Loucy (cell line): ENCODE measurements around the gene H6PD.

Experiments used
- H2AFZ ChIP-seq: fragments of 200-600 bp; sonication (generic); 2 replicates; pipeline ENCODE4 v1.6.0; 2016; ENCODE audit warnings: antibody characterized with exemption, mild to moderate bottlenecking, low read length, moderate library complexity
- H3F3A ChIP-seq: fragments of 200-600 bp; 2 replicates; pipeline ENCODE4 v1.6.0; 2016; ENCODE audit warnings: antibody characterized with exemption, low read depth, mild to moderate bottlenecking
- H3K27me3 ChIP-seq: fragments of 200-600 bp; sonication (generic); 2 replicates; pipeline ENCODE4 v1.6.1; 2014; ENCODE audit warnings: low read length, mild to moderate bottlenecking; ENCODE audit not compliant: insufficient read depth, poor library complexity, severe bottlenecking
- H3K36me3 ChIP-seq: fragments of 200-600 bp; sonication (generic); 2 replicates; pipeline ENCODE4 v1.6.1; 2016; ENCODE audit warnings: low read length; ENCODE audit not compliant: insufficient read depth
- H3K4me1 ChIP-seq: fragments of 200-600 bp; sonication (generic); 2 replicates; pipeline ENCODE4 v1.5.1; 2014; ENCODE audit warnings: low read length, mild to moderate bottlenecking; ENCODE audit not compliant: insufficient read depth, poor library complexity, severe bottlenecking
- H3K4me2 ChIP-seq: fragments of 200-600 bp; sonication (generic); 2 replicates; pipeline ENCODE4 v1.6.0; 2014; ENCODE audit warnings: antibody characterized with exemption, low read length, low read depth, mild to moderate bottlenecking; ENCODE audit not compliant: poor library complexity, severe bottlenecking
- H3K4me3 ChIP-seq: fragments of 200-600 bp; sonication (generic); 2 replicates; pipeline ENCODE4 v1.5.1; 2014; ENCODE audit warnings: low read length, mild to moderate bottlenecking, mixed read lengths; ENCODE audit not compliant: poor library complexity, severe bottlenecking
- H3K79me2 ChIP-seq: fragments of 200-600 bp; sonication (generic); 2 replicates; pipeline ENCODE4 v1.6.1; 2014; ENCODE audit warnings: low read length; ENCODE audit not compliant: insufficient read depth
- H3K9ac ChIP-seq: fragments of 200-600 bp; sonication (generic); 2 replicates; pipeline ENCODE4 v1.6.0; 2014; ENCODE audit warnings: mild to moderate bottlenecking, low read depth, low read length, moderate library complexity; ENCODE audit not compliant: poor library complexity, severe bottlenecking
- H3K9me2 ChIP-seq: fragments of 200-600 bp; sonication (generic); replicated peaks from 2 replicates; pipeline ENCODE4 v1.6.1; 2016; ENCODE audit warnings: low read depth, low read length, mixed read lengths
- H3K9me3 ChIP-seq: fragments of 200-600 bp; sonication (generic); 2 replicates; pipeline ENCODE4 v1.6.1; 2014; ENCODE audit warnings: mild to moderate bottlenecking, antibody characterized with exemption, low read length, low read depth; ENCODE audit not compliant: insufficient read depth
- H4K20me1 ChIP-seq: fragments of 200-600 bp; sonication (generic); 2 replicates; pipeline ENCODE4 v1.6.0; 2014; ENCODE audit warnings: antibody characterized with exemption, low read length, mild to moderate bottlenecking; ENCODE audit not compliant: insufficient read depth, poor library complexity, severe bottlenecking
- CTCF ChIP-seq: fragments of 200-600 bp; sonication (generic); conservative IDR thresholded peaks from 2 replicates; pipeline ENCODE4 v1.5.1; 2014; ENCODE audit warnings: mild to moderate bottlenecking, antibody characterized with exemption, low read length
- EZH2phosphoT487 ChIP-seq: fragments of 200-600 bp; IDR thresholded peaks from 2 replicates; pipeline ENCODE4 v1.6.1; 2018; ENCODE audit warnings: antibody characterized with exemption, mild to moderate bottlenecking, moderate library complexity, borderline replicate concordance

The H6PD gene

DNA sequence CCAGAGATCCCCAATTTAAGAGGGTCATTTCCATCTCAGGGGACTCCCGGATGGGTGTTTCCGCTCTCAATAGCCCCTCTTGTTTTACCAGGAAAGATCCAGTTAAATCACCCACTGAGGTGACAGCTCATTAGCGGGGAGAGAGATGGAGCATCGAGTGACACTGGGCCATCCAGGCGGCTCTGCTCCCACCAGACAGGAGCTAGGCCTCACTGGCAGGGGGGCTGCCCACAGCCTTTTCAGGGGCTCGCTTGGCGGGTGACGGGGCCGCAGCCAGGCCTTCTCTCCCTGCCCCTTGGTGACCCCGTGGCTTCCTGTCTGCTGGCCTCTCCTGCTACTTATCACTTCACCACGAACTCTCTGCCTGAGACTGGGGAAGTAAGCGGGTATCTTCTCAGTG is 31.4 kb downstream of the H6PD start:
- Histone ChIP-seq H2AFZ (no peak overlapping the region), H4K20me1 (peaks cover 9% of the 10 kb centered on the region), H3K79me2 (peaks cover under 1% of the 10 kb centered on the region; the same call in 1 of the 2 replicates), H3K9me3 (no peaks in the 10 kb centered on the region), H3K36me3 (peaks cover 60% of the 10 kb centered on the region; the same call in 1 of the 2 replicates), H3K27me3 (no peaks in the 10 kb centered on the region), H3K4me3 (no peak overlapping the region), H3K9ac (peak overlapping the region; percentile 2), H3F3A (no peaks in the 10 kb centered on the region), H3K4me2 (peak overlapping the region; percentile 13), H3K4me1 (peaks cover 27% of the 10 kb centered on the region), H3K9me2 (no peaks in the 10 kb centered on the region)
- TF ChIP-seq CTCF (no peak), EZH2phosphoT487 (no peak)

- Histone ChIP-seq H3K9me2 (no peaks in the 10 kb centered on the region), H3K36me3 (peaks cover 55% of the 10 kb centered on the region; the same call in 1 of the 2 replicates), H3K27me3 (no peaks in the 10 kb centered on the region), H2AFZ (no peak overlapping the region), H3K4me1 (peaks cover 14% of the 10 kb centered on the region), H3K4me2 (no peak overlapping the region), H3K79me2 (no peaks in the 10 kb centered on the region), H3K9ac (no peak overlapping the region), H4K20me1 (peaks cover 4% of the 10 kb centered on the region), H3F3A (no peaks in the 10 kb centered on the region), H3K9me3 (no peaks in the 10 kb centered on the region), H3K4me3 (no peak overlapping the region)
- TF ChIP-seq CTCF, result no peak; the same call in 1 of the 2 replicates
- no peak for TF ChIP-seq EZH2phosphoT487
Observed at GRCh38 chr1:9267352-9267686, 32.7 kb downstream of the H6PD start.

- H3K9me3 ChIP-seq, result no peaks in the 10 kb centered on the region
- no peak overlapping the region for H3K4me2 ChIP-seq
- H2AFZ ChIP-seq, result no peak overlapping the region
- no peaks in the 10 kb centered on the region for H3K9me2 ChIP-seq
- peaks cover 4% of the 10 kb centered on the region for H4K20me1 ChIP-seq
- no peak overlapping the region for H3K4me3 ChIP-seq
- TF ChIP-seq CTCF, result no peak
- no peak for TF ChIP-seq EZH2phosphoT487
- peaks cover 14% of the 10 kb centered on the region for H3K4me1 ChIP-seq
- no peaks in the 10 kb centered on the region for H3K79me2 ChIP-seq
- no peaks in the 10 kb centered on the region for H3F3A ChIP-seq
- no peak overlapping the region for H3K9ac ChIP-seq
- peaks cover 48% of the 10 kb centered on the region; the same call in 1 of the 2 replicates for H3K36me3 ChIP-seq
- no peaks in the 10 kb centered on the region for H3K27me3 ChIP-seq
Observed at GRCh38 chr1:9267827-9268581, 33.4 kb downstream of the H6PD start.
